Colon (tissue), 2 donors: ENCODE results near the gene UHRF2.
"Not testable (repeated sequence)": the region's sequence is repeated elsewhere in the genome, so short reads cannot be mapped to it uniquely, and the experiment has no call there.

Source experiments
- FAIRE-seq: peaks from 2 replicates; lab custom pipeline; 2012; peaks lifted over from hg19 to GRCh38; lab: Jason Lieb, UNC
- donor health status: control.
- donor health status: control.

The UHRF2 gene

GRCh38 chr9:6428940-6429889, 16.2 kb downstream of the UHRF2 start:
- FAIRE-seq = no peak

- FAIRE-seq = no peak
Measured at GRCh38 chr9:6431038-6431437, 18.0 kb downstream of the UHRF2 start.

GRCh38 chr9:6433410-6433809, 20.4 kb downstream of the UHRF2 start:
- FAIRE-seq = no peak

GRCh38 chr9:6439051-6439703, 26.2 kb downstream of the UHRF2 start:
- FAIRE-seq = peak; percentile 41

GRCh38 chr9:6440405-6440804, 27.4 kb downstream of the UHRF2 start:
- no peak for FAIRE-seq

GRCh38 chr9:6441269-6441668, 28.3 kb downstream of the UHRF2 start:
- no peak for FAIRE-seq

GRCh38 chr9:6443661-6444060, 30.7 kb downstream of the UHRF2 start:
- no peak for FAIRE-seq

- FAIRE-seq = no peak
Measured at GRCh38 chr9:6444128-6444527, 31.1 kb downstream of the UHRF2 start.

GRCh38 chr9:6449086-6449485, 36.1 kb downstream of the UHRF2 start:
- no peak for FAIRE-seq

GRCh38 chr9:6449645-6450044, 36.6 kb downstream of the UHRF2 start:
- FAIRE-seq = no peak

- FAIRE-seq = no peak
Measured at GRCh38 chr9:6450641-6451375, 37.8 kb downstream of the UHRF2 start.

GRCh38 chr9:6455292-6455691, 42.3 kb downstream of the UHRF2 start:
- FAIRE-seq = not testable (repeated sequence)

GRCh38 chr9:6458704-6459103, 45.7 kb downstream of the UHRF2 start:
- FAIRE-seq = not testable (repeated sequence)

GRCh38 chr9:6459718-6460117, 46.7 kb downstream of the UHRF2 start:
- no peak for FAIRE-seq

- no peak for FAIRE-seq
Measured at GRCh38 chr9:6460189-6460768, 47.3 kb downstream of the UHRF2 start.

- no peak for FAIRE-seq
Measured at GRCh38 chr9:6461619-6462018, 48.6 kb downstream of the UHRF2 start.

- FAIRE-seq = no peak
Measured at GRCh38 chr9:6467006-6467625, 54.1 kb downstream of the UHRF2 start.

- no peak for FAIRE-seq
Measured at GRCh38 chr9:6471231-6471850, 58.3 kb downstream of the UHRF2 start.

GRCh38 chr9:6473151-6473550, 60.2 kb downstream of the UHRF2 start:
- no peak for FAIRE-seq

- FAIRE-seq = no peak
Measured at GRCh38 chr9:6479959-6480358, 67.0 kb downstream of the UHRF2 start.

GRCh38 chr9:6484210-6484609, 71.2 kb downstream of the UHRF2 start:
- FAIRE-seq = no peak
